ENCODE results near the gene CCND3. TPM values are rescaled to one million over a fixed set of nuclear protein-coding genes. Genes with fewer than 3 reads are reported as not detected.

Gene CCND3
- total RNA-seq, 1 experiment from 2014 or later: 26.6 TPM

GRCh38 chr6:41960028-41960427, 18.4 kb upstream of the CCND3 start:
- no peaks in the 10 kb centered on the region for H3K79me2 ChIP-seq (ENCODE audit: insufficient read depth, low read length)
- ChIA-PET CTCF (no interaction called here), RAD21 (ENCODE audit: low non-redundant PET in 1 of 2, low total read pairs in 2 of 2, uncharacterized antibody in 2 of 2, unreplicated experiment in 2 of 2) (no interaction called here), POLR2A (no interaction called here)
- no peaks in the 10 kb centered on the region for H3K27me3 ChIP-seq (ENCODE audit: insufficient read depth, low read length)
- no peak overlapping the region for H3K9ac ChIP-seq (ENCODE audit: low read length)
- H3K9me3 ChIP-seq (ENCODE audit: control insufficient read depth in 1 of 2, insufficient read depth in 1 of 2, low read depth in 1 of 2, low read length in 2 of 2): no peaks in the 10 kb centered on the region
- DNase-seq (ENCODE audit: low read depth, low spot score) (no peak), ATAC-seq (no peak)
- no TSS peak for BruUV-seq (replicated peaks)
- no peak overlapping the region for H2AFZ ChIP-seq (ENCODE audit: low read depth, low read length, poor library complexity, severe bottlenecking)
- no peaks in the 10 kb centered on the region for H3K9me2 ChIP-seq (ENCODE audit: insufficient read depth)
- H3K4me1 ChIP-seq (ENCODE audit: control insufficient read depth in 1 of 2, insufficient read depth in 2 of 2, low read length in 2 of 2): peaks cover 0 to 11% of the 10 kb centered on the region in 2 experiments; a peak in 1 of 4 replicates
- intact Hi-C loops (cut with micrococcal nuclease): no loop called here
- H3K27ac ChIP-seq (ENCODE audit: low read depth, low read length): no peak overlapping the region
- H4K20me1 ChIP-seq (ENCODE audit: insufficient read depth): no peaks in the 10 kb centered on the region
- no peak overlapping the region for H3K4me3 ChIP-seq (replicated peaks in 1 of 2; ENCODE audit: low read depth in 1 of 2, low read length in 2 of 2)
- no peak for TF ChIP-seq YY1 (IDR thresholded peaks at IDR 0.05; ENCODE audit: extremely low read depth, insufficient replicate concordance, low read depth, low read length)
- no peak for TF ChIP-seq ZNF274 (IDR thresholded peaks at IDR 0.05; ENCODE audit: low read depth, low read length)
- TF ChIP-seq, protein P1, sequence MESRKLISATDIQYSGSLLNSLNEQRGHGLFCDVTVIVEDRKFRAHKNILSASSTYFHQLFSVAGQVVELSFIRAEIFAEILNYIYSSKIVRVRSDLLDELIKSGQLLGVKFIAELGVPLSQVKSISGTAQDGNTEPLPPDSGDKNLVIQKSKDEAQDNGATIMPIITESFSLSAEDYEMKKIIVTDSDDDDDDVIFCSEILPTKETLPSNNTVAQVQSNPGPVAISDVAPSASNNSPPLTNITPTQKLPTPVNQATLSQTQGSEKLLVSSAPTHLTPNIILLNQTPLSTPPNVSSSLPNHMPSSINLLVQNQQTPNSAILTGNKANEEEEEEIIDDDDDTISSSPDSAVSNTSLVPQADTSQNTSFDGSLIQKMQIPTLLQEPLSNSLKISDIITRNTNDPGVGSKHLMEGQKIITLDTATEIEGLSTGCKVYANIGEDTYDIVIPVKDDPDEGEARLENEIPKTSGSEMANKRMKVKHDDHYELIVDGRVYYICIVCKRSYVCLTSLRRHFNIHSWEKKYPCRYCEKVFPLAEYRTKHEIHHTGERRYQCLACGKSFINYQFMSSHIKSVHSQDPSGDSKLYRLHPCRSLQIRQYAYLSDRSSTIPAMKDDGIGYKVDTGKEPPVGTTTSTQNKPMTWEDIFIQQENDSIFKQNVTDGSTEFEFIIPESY (IDR thresholded peaks at IDR 0.05; ENCODE audit: extremely low read depth, insufficient replicate concordance, low read length): no peak
- TF ChIP-seq FOSL1 (IDR thresholded peaks at IDR 0.05; ENCODE audit: low read depth): no peak
- no peak for TF ChIP-seq CEBPB (IDR thresholded peaks at IDR 0.05; ENCODE audit: low read depth)
- TF ChIP-seq, protein P2, sequence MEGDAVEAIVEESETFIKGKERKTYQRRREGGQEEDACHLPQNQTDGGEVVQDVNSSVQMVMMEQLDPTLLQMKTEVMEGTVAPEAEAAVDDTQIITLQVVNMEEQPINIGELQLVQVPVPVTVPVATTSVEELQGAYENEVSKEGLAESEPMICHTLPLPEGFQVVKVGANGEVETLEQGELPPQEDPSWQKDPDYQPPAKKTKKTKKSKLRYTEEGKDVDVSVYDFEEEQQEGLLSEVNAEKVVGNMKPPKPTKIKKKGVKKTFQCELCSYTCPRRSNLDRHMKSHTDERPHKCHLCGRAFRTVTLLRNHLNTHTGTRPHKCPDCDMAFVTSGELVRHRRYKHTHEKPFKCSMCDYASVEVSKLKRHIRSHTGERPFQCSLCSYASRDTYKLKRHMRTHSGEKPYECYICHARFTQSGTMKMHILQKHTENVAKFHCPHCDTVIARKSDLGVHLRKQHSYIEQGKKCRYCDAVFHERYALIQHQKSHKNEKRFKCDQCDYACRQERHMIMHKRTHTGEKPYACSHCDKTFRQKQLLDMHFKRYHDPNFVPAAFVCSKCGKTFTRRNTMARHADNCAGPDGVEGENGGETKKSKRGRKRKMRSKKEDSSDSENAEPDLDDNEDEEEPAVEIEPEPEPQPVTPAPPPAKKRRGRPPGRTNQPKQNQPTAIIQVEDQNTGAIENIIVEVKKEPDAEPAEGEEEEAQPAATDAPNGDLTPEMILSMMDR (IDR thresholded peaks at IDR 0.05 in 2 of 3, conservative IDR thresholded peaks at IDR 0.05 in 1 of 3; ENCODE audit: borderline replicate concordance in 1 of 3, insufficient read depth in 1 of 3, low read depth in 2 of 3, low read length in 2 of 3): no peak
- TF ChIP-seq SIN3A (IDR thresholded peaks at IDR 0.05; ENCODE audit: low read depth): no peak
- no peak for TF ChIP-seq SP1 (IDR thresholded peaks at IDR 0.05; ENCODE audit: low read depth)
- no peak for TF ChIP-seq TCF7L2 (IDR thresholded peaks at IDR 0.05; ENCODE audit: borderline replicate concordance, extremely low read depth, insufficient read depth, insufficient read length)
- no peak for TF ChIP-seq EZH2phosphoT487 (IDR thresholded peaks at IDR 0.05; ENCODE audit: borderline replicate concordance)
- no peaks in the 10 kb centered on the region for H3K36me3 ChIP-seq (ENCODE audit: control insufficient read depth in 1 of 2, insufficient read depth in 2 of 2, low read length in 2 of 2)
- H3K4me2 ChIP-seq (ENCODE audit: low read length): no peak overlapping the region

Data from HCT116 (cell line).